Fibroblast of mammary gland (primary cell): ENCODE data around the gene ADK.
"Not testable (repeated sequence)": the region's sequence is repeated elsewhere in the genome, so short reads cannot be mapped to it uniquely, and the experiment has no call there.

Source experiments
- DNase-seq: peaks from one replicate; pipeline ENCODE4 v3.0.0-alpha.2; 2010; ENCODE audit warnings: low read depth
- H3K4me3 ChIP-seq: 2 replicates; pipeline ENCODE4 v1.5.1; 2011; ENCODE audit warnings: low read depth, mild to moderate bottlenecking, low read length, moderate library complexity; ENCODE audit not compliant: control insufficient read depth
- TF ChIP-seq, protein P1 (sequence below): conservative IDR thresholded peaks from 2 replicates; pipeline ENCODE4 v1.5.1; 2011; ENCODE audit warnings: low read depth, low read length, inconsistent platforms; ENCODE audit not compliant: control insufficient read depth, insufficient read depth

The ADK gene

DNA sequence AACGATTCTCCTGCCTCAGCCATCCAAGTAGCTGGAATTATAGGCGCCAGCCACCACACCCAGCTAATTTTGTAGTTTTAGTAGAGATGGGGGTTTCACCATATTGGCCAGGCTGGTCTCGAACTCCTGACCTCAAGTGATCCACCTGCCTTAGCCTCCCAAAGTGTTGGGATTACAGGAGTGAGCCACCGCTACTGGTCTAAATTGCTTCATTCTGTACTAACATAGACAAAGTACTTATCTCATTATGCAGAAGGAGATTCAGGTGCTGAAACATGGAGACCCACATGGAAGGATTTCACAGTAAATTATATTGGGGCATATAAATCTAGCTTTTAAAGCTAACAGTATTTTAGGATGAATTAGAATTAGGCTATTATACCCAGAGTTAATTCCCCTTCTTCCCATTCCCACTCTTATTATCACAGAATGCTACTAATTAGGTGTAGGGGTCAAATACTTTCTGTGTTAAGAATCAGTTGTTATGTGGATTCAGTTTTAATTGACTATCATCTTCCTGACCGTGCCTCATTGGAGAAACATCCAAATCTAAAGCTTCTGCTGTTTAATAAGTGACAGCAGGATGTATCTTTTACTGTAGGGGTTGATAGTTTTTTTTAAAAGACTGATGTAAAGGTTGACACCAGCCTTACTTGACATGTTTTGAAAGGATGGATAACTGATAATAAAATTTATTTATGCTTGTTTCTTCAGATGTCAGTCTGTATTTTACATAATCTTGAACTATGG is 27.2 kb downstream of the ADK start:
- TF ChIP-seq, protein P1, sequence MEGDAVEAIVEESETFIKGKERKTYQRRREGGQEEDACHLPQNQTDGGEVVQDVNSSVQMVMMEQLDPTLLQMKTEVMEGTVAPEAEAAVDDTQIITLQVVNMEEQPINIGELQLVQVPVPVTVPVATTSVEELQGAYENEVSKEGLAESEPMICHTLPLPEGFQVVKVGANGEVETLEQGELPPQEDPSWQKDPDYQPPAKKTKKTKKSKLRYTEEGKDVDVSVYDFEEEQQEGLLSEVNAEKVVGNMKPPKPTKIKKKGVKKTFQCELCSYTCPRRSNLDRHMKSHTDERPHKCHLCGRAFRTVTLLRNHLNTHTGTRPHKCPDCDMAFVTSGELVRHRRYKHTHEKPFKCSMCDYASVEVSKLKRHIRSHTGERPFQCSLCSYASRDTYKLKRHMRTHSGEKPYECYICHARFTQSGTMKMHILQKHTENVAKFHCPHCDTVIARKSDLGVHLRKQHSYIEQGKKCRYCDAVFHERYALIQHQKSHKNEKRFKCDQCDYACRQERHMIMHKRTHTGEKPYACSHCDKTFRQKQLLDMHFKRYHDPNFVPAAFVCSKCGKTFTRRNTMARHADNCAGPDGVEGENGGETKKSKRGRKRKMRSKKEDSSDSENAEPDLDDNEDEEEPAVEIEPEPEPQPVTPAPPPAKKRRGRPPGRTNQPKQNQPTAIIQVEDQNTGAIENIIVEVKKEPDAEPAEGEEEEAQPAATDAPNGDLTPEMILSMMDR = no peak
- DNase-seq = no peak
- H3K4me3 ChIP-seq = no peak overlapping the region

DNA sequence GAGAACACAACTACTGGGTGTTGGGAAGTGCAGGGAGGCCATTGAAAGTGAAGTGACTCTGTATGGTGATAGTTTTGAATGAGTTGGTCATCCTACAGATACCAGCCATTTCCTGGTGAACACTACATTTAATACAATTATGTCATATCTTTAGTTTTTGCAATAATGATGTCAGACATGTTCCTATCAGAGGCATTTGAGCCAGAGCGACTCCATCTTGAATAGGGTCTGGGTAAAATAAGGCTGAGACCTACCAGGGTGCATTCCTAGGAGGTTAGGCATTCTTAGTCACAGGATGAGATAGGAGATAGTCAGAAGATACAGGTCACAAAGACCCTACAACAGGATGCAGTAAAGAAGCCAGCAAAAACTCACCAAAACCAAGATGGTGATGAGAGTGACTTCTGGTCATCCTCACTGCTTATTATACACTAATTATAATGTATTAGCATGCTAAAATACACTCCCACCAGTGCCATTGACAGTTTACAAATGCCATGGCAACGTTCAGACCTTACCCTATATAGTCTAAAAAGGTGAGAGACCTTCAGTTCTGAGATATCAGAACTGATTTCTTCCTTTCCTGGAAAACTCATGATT is 28.2 kb downstream of the ADK start:
- no peak for DNase-seq
- no peak overlapping the region for H3K4me3 ChIP-seq
- TF ChIP-seq, protein P1 = no peak

DNA sequence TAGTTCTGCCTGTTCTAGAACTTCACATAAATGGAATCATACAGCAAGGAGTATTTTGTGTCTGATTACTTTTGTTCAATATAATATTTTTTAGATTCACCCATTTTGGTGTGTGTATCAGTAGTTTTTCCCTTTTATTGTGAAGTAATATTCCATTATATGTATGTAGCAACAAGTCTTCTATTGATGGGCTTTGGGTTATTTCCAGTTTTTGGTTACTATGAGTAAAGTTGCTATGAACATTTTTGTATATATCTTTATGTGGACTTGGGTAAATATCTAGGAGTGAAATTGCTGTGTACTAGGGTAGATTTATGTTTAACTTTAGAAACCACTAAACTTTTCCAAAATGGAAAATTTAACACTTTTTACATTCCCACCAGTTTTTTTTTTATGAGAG is 35.7 kb downstream of the ADK start:
- no peak for DNase-seq
- no peak overlapping the region for H3K4me3 ChIP-seq
- TF ChIP-seq, protein P1 = no peak

DNA sequence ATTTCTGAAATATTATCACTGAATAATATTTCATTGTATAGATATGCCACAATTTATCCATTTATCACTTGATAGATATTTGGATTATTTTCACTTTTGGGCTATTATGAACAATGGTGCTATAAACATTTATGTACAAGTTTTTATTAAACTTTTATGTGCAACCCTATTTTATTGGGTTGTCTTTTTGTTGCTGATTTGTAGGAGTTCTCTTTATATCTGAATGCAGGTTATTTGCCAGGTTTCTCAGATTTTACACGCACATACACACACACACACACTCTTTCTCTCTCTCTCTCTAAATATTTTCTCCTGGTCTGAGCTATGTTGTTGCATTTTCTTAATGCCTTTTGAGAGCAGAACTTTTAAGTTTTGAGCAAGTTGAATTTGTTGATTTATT is 36.2 kb downstream of the ADK start:
- TF ChIP-seq, protein P1 = no peak
- H3K4me3 ChIP-seq = no peak overlapping the region
- no peak for DNase-seq

GRCh38 chr10:74188617-74189016 is 37.6 kb downstream of the ADK start:
- not testable (repeated sequence) for DNase-seq, H3K4me3 ChIP-seq

- TF ChIP-seq, protein P1 = no peak
- peak overlapping the region; percentile 8 for H3K4me3 ChIP-seq
- peak; percentile 95 for DNase-seq
Measured at GRCh38 chr10:74189999-74190421, 39.0 kb downstream of the ADK start.

DNA sequence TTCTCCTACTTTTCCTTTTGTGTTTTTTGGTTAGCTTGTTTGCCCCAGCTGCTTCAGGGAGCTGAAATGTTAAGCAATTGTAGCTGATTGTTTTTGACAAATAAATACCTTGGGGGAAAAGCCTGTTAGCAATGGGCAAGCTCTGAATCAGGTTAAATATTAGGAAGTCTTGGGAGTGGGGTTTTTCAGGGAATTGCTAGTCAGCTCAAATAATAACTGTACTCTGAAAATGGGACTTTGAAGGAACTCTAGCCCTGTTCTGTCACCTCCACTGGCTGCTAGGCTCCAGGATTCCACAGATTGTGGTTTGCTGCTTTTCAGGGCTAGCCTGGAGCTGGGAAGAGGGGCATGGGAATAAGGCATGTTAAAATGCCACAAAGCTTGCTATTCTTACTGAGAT is 39.5 kb downstream of the ADK start:
- peak overlapping the region; percentile 8 for H3K4me3 ChIP-seq
- DNase-seq = no peak
- TF ChIP-seq, protein P1 = no peak
